ENCODE data around the gene DHX15. TPM values are rescaled to one million over a fixed set of nuclear protein-coding genes. Genes with fewer than 3 reads are reported as not detected.
A peak's percentile ranks its signal among the peaks of the same experiment; 100 is the strongest.

The DHX15 gene
- total RNA-seq, 2 donors from 2014 or later: 135 to 149 TPM

DNA sequence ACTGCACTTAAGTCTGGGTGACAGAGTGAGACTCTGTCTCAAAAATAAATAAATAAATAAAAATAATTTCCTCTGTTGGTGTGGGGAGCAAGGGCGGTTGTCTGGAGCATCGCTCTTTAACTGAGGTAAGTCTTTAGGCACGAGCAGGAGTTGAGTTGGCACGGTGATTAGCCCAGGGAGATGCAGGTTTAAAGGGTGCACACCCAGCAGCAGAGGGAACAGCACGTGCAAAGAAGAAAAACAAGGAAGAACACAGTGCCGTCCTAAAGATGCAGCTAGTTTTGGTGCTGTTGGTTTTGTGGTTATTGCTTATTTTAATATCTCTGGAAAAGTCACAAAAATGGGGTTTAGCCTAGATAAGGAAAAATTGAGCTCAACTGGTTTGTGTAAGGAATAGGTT is 87.8 kb downstream of the DHX15 start:
- Histone ChIP-seq H3K36me3 (no peaks in the 10 kb centered on the region), H3K27ac (no peak overlapping the region), H3K27me3 (no peaks in the 10 kb centered on the region), H3K4me1 (no peaks in the 10 kb centered on the region), H3K9me3 (no peaks in the 10 kb centered on the region), H3K9ac (ENCODE audit: low read depth in 2 of 2, low read length in 2 of 2) (no peak overlapping the region), H3K4me3 (no peak overlapping the region)
- TF ChIP-seq, protein P1, sequence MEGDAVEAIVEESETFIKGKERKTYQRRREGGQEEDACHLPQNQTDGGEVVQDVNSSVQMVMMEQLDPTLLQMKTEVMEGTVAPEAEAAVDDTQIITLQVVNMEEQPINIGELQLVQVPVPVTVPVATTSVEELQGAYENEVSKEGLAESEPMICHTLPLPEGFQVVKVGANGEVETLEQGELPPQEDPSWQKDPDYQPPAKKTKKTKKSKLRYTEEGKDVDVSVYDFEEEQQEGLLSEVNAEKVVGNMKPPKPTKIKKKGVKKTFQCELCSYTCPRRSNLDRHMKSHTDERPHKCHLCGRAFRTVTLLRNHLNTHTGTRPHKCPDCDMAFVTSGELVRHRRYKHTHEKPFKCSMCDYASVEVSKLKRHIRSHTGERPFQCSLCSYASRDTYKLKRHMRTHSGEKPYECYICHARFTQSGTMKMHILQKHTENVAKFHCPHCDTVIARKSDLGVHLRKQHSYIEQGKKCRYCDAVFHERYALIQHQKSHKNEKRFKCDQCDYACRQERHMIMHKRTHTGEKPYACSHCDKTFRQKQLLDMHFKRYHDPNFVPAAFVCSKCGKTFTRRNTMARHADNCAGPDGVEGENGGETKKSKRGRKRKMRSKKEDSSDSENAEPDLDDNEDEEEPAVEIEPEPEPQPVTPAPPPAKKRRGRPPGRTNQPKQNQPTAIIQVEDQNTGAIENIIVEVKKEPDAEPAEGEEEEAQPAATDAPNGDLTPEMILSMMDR (IDR thresholded peaks at IDR 0.05): no peak
- no peak for DNase-seq
- intact Hi-C loops (cut with DNase I): no loop called here

DNA sequence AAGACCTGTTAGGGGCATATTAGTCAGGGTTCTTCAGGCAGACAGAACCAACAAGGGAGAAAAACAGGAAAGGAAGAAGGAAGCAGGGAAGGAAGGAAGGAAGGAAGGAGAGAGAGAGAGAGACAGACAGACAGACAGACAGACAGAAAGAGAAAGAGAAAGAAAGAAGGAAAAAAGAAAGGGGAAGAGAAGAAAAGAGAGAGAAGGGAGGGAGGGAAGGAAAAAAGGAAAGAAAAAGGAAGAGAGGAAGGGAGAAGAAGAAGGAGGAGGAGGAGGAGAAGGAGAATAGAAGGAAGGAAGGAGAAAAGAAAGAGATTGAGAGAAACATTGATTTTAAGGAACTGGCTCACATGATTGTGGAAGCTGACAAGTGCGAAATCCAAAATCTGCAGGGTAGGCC is 89.0 kb downstream of the DHX15 start:
- Histone ChIP-seq H3K4me1 (no peaks in the 10 kb centered on the region), H3K36me3 (no peaks in the 10 kb centered on the region), H3K9ac (ENCODE audit: low read depth in 2 of 2, low read length in 2 of 2) (no peak overlapping the region), H3K27ac (no peak overlapping the region), H3K27me3 (no peaks in the 10 kb centered on the region), H3K9me3 (no peaks in the 10 kb centered on the region), H3K4me3 (no peak overlapping the region)
- intact Hi-C loops (cut with DNase I): no loop called here
- TF ChIP-seq, protein P1 (IDR thresholded peaks at IDR 0.05): no peak
- no peak for DNase-seq

DNA sequence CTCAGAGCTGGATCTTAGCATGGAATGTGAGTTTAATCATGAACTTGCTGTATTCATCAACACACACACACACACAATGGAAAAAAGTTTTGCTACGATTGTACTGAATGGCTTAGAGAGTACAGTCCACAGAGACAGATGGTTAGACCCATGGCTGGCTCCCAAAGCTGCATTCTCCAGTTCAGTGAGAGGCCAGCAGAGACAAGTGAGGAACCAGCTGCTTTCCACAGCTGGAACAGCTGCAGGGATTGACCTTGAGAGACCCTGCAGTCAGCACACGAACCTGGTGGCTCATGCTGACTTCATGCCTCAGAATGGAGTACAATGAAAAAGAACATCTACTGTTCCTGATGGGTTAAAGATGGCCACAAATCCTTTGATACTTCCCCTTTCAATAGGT is 94.5 kb downstream of the DHX15 start:
- Histone ChIP-seq H3K9me3 (no peaks in the 10 kb centered on the region), H3K27me3 (no peaks in the 10 kb centered on the region), H3K4me3 (no peak overlapping the region), H3K4me1 (no peaks in the 10 kb centered on the region), H3K27ac (no peak overlapping the region), H3K36me3 (no peaks in the 10 kb centered on the region), H3K9ac (ENCODE audit: low read depth in 2 of 2, low read length in 2 of 2) (no peak overlapping the region)
- TF ChIP-seq, protein P1 (IDR thresholded peaks at IDR 0.05): no peak
- intact Hi-C loops (cut with DNase I): loop anchor here (2.0 to 10.0 kb wide), 2 partner anchors 197 to 485 kb away; no protein-coding TSS in a partner anchor
- no peak for DNase-seq

DNA sequence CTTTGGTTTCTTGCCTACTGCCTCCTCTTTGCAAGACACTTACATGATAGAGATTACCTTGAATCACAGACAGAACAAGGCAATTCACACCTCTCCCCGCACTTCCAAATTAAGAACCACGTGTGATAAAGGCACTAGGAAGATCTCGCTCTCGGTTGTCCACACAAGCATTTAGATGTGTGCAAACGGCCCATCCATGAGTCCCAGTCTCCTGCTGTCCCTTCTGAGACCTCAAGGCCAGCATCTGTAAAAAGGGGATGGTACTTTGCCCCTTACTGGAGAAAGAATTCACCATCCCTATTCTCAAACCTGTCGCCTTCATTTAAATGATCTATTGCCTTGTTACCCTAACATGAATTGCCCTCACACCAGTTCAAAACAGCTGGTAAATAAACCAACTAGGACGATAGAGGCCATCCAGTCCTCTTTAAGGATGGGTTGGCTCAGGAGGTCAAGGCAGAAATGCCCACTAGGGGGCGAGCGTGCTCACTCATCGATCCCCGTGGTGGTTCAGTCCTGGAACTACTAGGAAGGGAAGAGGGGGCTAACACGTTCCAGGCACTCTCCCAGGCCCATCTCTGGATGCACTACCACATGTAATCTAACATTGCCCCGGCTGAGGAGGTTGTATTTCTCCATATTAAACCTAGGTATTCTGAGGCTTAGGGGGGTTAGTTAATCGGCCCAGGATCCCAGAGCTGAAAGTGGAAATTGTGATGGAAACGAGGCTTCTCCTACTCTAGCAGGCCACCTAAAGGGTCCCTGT is 95.8 kb downstream of the DHX15 start:
- H3K27me3 ChIP-seq: no peaks in the 10 kb centered on the region
- intact Hi-C loops (cut with DNase I): loop anchor here (2.0 to 10.0 kb wide), 2 partner anchors 198 to 486 kb away; no protein-coding TSS in a partner anchor

DNA sequence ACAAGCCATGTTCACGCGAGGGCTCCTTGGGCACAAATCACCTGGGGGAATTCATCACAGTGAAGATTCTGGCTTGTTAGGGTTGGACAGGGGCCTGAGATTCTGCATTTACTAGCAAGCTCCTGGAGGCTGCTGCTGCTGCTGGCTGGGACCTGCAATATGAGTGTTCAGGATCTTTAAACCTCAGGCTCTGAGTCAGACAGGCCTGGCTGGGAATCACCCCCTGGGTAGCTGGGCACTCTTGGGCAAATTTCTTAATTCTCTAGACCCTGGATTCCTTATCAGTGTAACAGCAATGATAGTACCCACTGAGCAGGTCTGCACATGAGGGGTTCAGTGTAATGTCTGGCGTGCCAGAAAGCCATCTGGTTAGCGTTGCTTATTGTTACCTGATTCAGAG is 101.5 kb downstream of the DHX15 start:
- Histone ChIP-seq H3K4me1 (no peaks in the 10 kb centered on the region), H3K27ac (no peak overlapping the region), H3K4me3 (no peak overlapping the region), H3K36me3 (no peaks in the 10 kb centered on the region), H3K27me3 (no peaks in the 10 kb centered on the region), H3K9me3 (no peaks in the 10 kb centered on the region), H3K9ac (ENCODE audit: low read depth in 2 of 2, low read length in 2 of 2) (no peak overlapping the region)
- TF ChIP-seq, protein P1 (IDR thresholded peaks at IDR 0.05): no peak
- DNase-seq: no peak
- intact Hi-C loops (cut with DNase I): loop anchor here (10.0 kb wide), 1 partner anchor 492 kb away; no protein-coding TSS in a partner anchor

More for the DNA sequence above, 95.8 kb downstream of the DHX15 start:
- peak; percentile 82 for DNase-seq
- TF ChIP-seq, protein P1 (IDR thresholded peaks at IDR 0.05): peak; percentile 86
- H3K9ac ChIP-seq (ENCODE audit: low read depth in 2 of 2, low read length in 2 of 2): no peak overlapping the region
- no peak overlapping the region for H3K27ac ChIP-seq
- no peak overlapping the region for H3K4me3 ChIP-seq
- no peaks in the 10 kb centered on the region for H3K36me3 ChIP-seq
- H3K9me3 ChIP-seq: no peaks in the 10 kb centered on the region
- no peaks in the 10 kb centered on the region for H3K4me1 ChIP-seq

Measured in colonic mucosa (tissue), 4 donors.